Endothelial cell of umbilical vein (primary cell): ENCODE measurements around the gene PPOX. TPM values are rescaled to one million over a fixed set of nuclear protein-coding genes. Genes with fewer than 3 reads are reported as not detected.
A peak's percentile ranks its signal among the peaks of the same experiment; 100 is the strongest.

Experiments
- BruUV-seq: library from RNA; stranded (reverse); fragments of 400-500 nt; replicated peaks from 2 replicates; lab custom pipeline; 2021; lab: Mats Ljungman, UMichigan
- CTCF ChIA-PET: fragments of 300-600, 350-600 bp; sonication (Branson Sonifier 250); formaldehyde crosslinking; loops from one replicate; lab custom pipeline; 2021; ENCODE audit warnings: antibody characterized with exemption, inconsistent platforms; lab: Charles Lee
- POLR2A ChIA-PET: fragments of 300-600, 350-600 bp; sonication (Branson Sonifier 250); formaldehyde crosslinking; loops from one replicate; lab custom pipeline; 2021; ENCODE audit warnings: antibody characterized with exemption, inconsistent platforms; lab: Charles Lee
- DNase-seq: peaks from one replicate; pipeline ENCODE4 v3.0.0-alpha.2; 2011; ENCODE audit warnings: low read depth, low spot score
- FAIRE-seq: peaks from 2 replicates; lab custom pipeline; 2011; peaks lifted over from hg19 to GRCh38; lab: Jason Lieb, UNC
- H2AFZ ChIP-seq: 2 replicates; pipeline ENCODE4 v1.6.0; 2012; ENCODE audit warnings: low read depth, low read length, control low read depth, inconsistent platforms
- H3K27ac ChIP-seq: 2 replicates; pipeline ENCODE4 v1.5.1; 2011; ENCODE audit warnings: low read depth, mild to moderate bottlenecking, control low read depth, low read length, moderate library complexity; ENCODE audit not compliant: insufficient read depth
- H3K27me3 ChIP-seq, 2 experiments: 2 replicates each; pipeline versions ENCODE4 v1.6.0 to v1.6.1; 2011; ENCODE audit warnings: low read length in 2 of 2, mixed read lengths in 1 of 2; ENCODE audit not compliant: control insufficient read depth in 2 of 2, insufficient read depth in 2 of 2
- H3K36me3 ChIP-seq, 2 experiments: 2 replicates in 1 of 2; 3 replicates in 1 of 2; pipeline ENCODE4 v1.5.1; 2011; ENCODE audit warnings: low read length in 2 of 2, mild to moderate bottlenecking in 1 of 2, moderate library complexity in 1 of 2; ENCODE audit not compliant: control insufficient read depth in 2 of 2, insufficient read depth in 2 of 2; ENCODE audit errors: extremely low read depth in 1 of 2
- H3K4me1 ChIP-seq: 3 replicates; pipeline ENCODE4 v1.5.1; 2011; ENCODE audit warnings: mild to moderate bottlenecking, low read length; ENCODE audit not compliant: control insufficient read depth, insufficient read depth; ENCODE audit errors: extremely low read depth
- H3K4me2 ChIP-seq: 2 replicates; pipeline ENCODE4 v1.6.1; 2011; ENCODE audit warnings: low read length, control low read depth, mixed read lengths; ENCODE audit not compliant: insufficient read depth
- H3K4me3 ChIP-seq, 3 experiments: fragments of 200-600 bp in 1 of 3; sonication (generic), shearing (Covaris generic) in 1 of 3; replicated peaks in 1 of 3; 2 replicates each; pipeline ENCODE4 v1.5.1; 2011 to 2016; ENCODE audit warnings: control low read depth in 3 of 3, low read length in 3 of 3, mild to moderate bottlenecking in 2 of 3, inconsistent platforms in 1 of 3, low read depth in 1 of 3, moderate library complexity in 1 of 3; ENCODE audit not compliant: insufficient read depth in 1 of 3
- H3K79me2 ChIP-seq: 2 replicates; pipeline ENCODE4 v1.6.0; 2012; ENCODE audit warnings: low read length, inconsistent platforms; ENCODE audit not compliant: control insufficient read depth, insufficient read depth
- H3K9ac ChIP-seq: replicated peaks from 2 replicates; pipeline ENCODE3; 2011; ENCODE audit warnings: low read length, control low read depth; ENCODE audit not compliant: insufficient read depth; ENCODE audit errors: extremely low read depth
- H3K9me1 ChIP-seq: replicated peaks from 3 replicates; pipeline ENCODE4 v1.6.0; 2011; ENCODE audit warnings: mild to moderate bottlenecking, low read length; ENCODE audit not compliant: control insufficient read depth, insufficient read depth; ENCODE audit errors: extremely low read depth
- H3K9me3 ChIP-seq: replicated peaks from 2 replicates; pipeline ENCODE4 v1.5.1; 2012; ENCODE audit warnings: low read length, inconsistent platforms; ENCODE audit not compliant: control insufficient read depth, insufficient read depth
- H4K20me1 ChIP-seq: replicated peaks from 2 replicates; pipeline ENCODE3; 2011; ENCODE audit warnings: mild to moderate bottlenecking, low read length; ENCODE audit not compliant: control insufficient read depth, insufficient read depth; ENCODE audit errors: extremely low read depth
- CTCF ChIP-seq, 2 donors: IDR thresholded peaks; 1 replicate in 1 of 2; 2 replicates in 1 of 2; pipeline ENCODE4 v1.5.1; 2011; ENCODE audit warnings: low read length in 2 of 2, mild to moderate bottlenecking in 2 of 2, moderate library complexity in 2 of 2, control low read depth in 1 of 2, inconsistent platforms in 1 of 2, low read depth in 1 of 2; ENCODE audit not compliant: insufficient read depth in 1 of 2; ENCODE audit errors: extremely low read depth in 1 of 2
- EZH2 ChIP-seq: IDR thresholded peaks from 2 replicates; pipeline ENCODE4 v1.6.1; 2012; ENCODE audit warnings: borderline replicate concordance, low read depth, mild to moderate bottlenecking, moderate library complexity, low read length, inconsistent platforms; ENCODE audit not compliant: severe bottlenecking
- FOS ChIP-seq: IDR thresholded peaks from 2 replicates; pipeline ENCODE4 v1.6.1; 2011; ENCODE audit warnings: mild to moderate bottlenecking, low read length, moderate library complexity, borderline replicate concordance; ENCODE audit not compliant: insufficient read depth
- GATA2 ChIP-seq: IDR thresholded peaks from 2 replicates; pipeline ENCODE4 v1.7.0; 2011; ENCODE audit warnings: low read depth, mild to moderate bottlenecking, moderate library complexity, mixed read lengths, low read length; ENCODE audit not compliant: insufficient read length, insufficient read depth
- JUN ChIP-seq: IDR thresholded peaks from 2 replicates; pipeline ENCODE4 v1.6.1; 2011; ENCODE audit warnings: borderline replicate concordance, low read depth; ENCODE audit not compliant: insufficient read length, insufficient read depth
- MAX ChIP-seq: IDR thresholded peaks from 2 replicates; pipeline ENCODE4 v1.6.1; 2011; ENCODE audit not compliant: insufficient read depth, insufficient read length
- MYC ChIP-seq: IDR thresholded peaks from one replicate; pipeline ENCODE4 v1.6.1; 2011; ENCODE audit warnings: mild to moderate bottlenecking, low read depth, low read length
- POLR2A ChIP-seq: IDR thresholded peaks from 2 replicates; pipeline ENCODE4 v1.6.1; 2012; ENCODE audit warnings: low read depth, mild to moderate bottlenecking, control low read depth, low read length
- POLR2AphosphoS5 ChIP-seq: IDR thresholded peaks from 2 replicates; pipeline ENCODE4 v1.6.1; 2012; ENCODE audit warnings: low read depth, mild to moderate bottlenecking, control low read depth, low read length, moderate library complexity; ENCODE audit not compliant: insufficient read depth
- dilution Hi-C: fragments of 300-500 bp; cut with MboI; formaldehyde crosslinking; loops from one replicate; pipeline ENCODE4 v1.15.0; 2019; ENCODE audit warnings: low sequenced_read_pairs; ENCODE audit not compliant: extremely low pct_ligation_motif_present
- intact Hi-C: fragments of 100-400 bp; cut with micrococcal nuclease; formaldehyde crosslinking; loops from one replicate; pipeline ENCODE4 v1.10.0; 2022
- polyA plus RNA-seq, 4 experiments: library from polyadenylated mRNA; depleted of rRNA in 3 of 4; stranded (reverse) in 3 of 4; unstranded in 1 of 4; fragments of >200 nt; gene quantifications; 2 replicates each; pipeline versions ENCODE4 v1.2.1 to v1.2.3, GENCODE V29; 2011 to 2012; ENCODE audit warnings: missing spikeins in 1 of 4
- total RNA-seq: library from RNA; stranded (reverse); gene quantifications from 2 replicates; pipeline ENCODE4 v1.2.3, GENCODE V29; 2021

The PPOX gene
- total and polyA plus RNA-seq, 2 donors (not counting 3 experiments of a cell fraction or from before 2014, with no cell fraction given), result 26.4 to 28.5 TPM

GRCh38 chr1:161193561-161194235, 27.5 kb downstream of the PPOX start:
- CTCF ChIA-PET, result interaction anchor here (0.7 to 6.2 kb wide), 16 partner anchors 8 to 246 kb away, joined by 3 to 54 read pairs (median 4); partner anchors contain the start of genes NDUFS2, PPOX and TOMM40L
- no peak overlapping the region for H3K27ac ChIP-seq
- no peak for DNase-seq

More at GRCh38 chr1:161193561-161194235, 27.5 kb downstream of the PPOX start:
- dilution Hi-C loops (no loop called here), intact Hi-C loops (loop anchor here (2.0 kb wide), 1 partner anchor 97 kb away; no protein-coding TSS in a partner anchor)
- no peaks in the 10 kb centered on the region for H3K27me3 ChIP-seq
- peak; percentile 70 for FAIRE-seq
- H2AFZ ChIP-seq, result no peak overlapping the region
- H3K9ac ChIP-seq, result no peak overlapping the region
- TF ChIP-seq JUN, result no peak
- TF ChIP-seq POLR2A, result no peak
- no peak for TF ChIP-seq FOS
- peak; percentile 36 to 61 for TF ChIP-seq CTCF (IDR thresholded peaks at IDR 0.05; ENCODE audit: extremely low read depth in 1 of 2, insufficient read depth in 1 of 2, low read depth in 1 of 2, low read length in 2 of 2)
- no peak for TF ChIP-seq GATA2
- no peak for TF ChIP-seq MAX
- peak; percentile 49 for TF ChIP-seq MYC
- no peak for TF ChIP-seq POLR2AphosphoS5
- no peak for TF ChIP-seq EZH2
- H3K36me3 ChIP-seq, result peaks cover 3% of the 10 kb centered on the region in 2 experiments
- BruUV-seq, result no TSS peak
- H3K9me1 ChIP-seq, result no peaks in the 10 kb centered on the region
- peaks cover 30% of the 10 kb centered on the region for H3K4me1 ChIP-seq
- no peaks in the 10 kb centered on the region for H3K9me3 ChIP-seq
- no peak overlapping the region for H3K4me3 ChIP-seq
- no peak overlapping the region for H3K4me2 ChIP-seq
- POLR2A ChIA-PET, result interaction anchor here (1.6 kb wide), 1 partner anchor 32 kb away, joined by 5 read pairs; no protein-coding TSS in a partner anchor
- H4K20me1 ChIP-seq, result no peaks in the 10 kb centered on the region
- peaks cover 33% of the 10 kb centered on the region for H3K79me2 ChIP-seq
